ENCODE data around the gene PCBP4.

PCBP4 gene

GRCh38 chr3:51960386-51960785 is 6.9 kb downstream of the PCBP4 start:
- Histone ChIP-seq H3K27me3 (ENCODE audit: insufficient read depth, low read length) (peaks cover 27% of the 10 kb centered on the region), H3K9me3 (ENCODE audit: insufficient read depth, low read depth, low read length) (no peaks in the 10 kb centered on the region), H3K36me3 (ENCODE audit: insufficient read depth, low read length) (no peaks in the 10 kb centered on the region), H3K9ac (ENCODE audit: low read depth, low read length) (no peak overlapping the region), H3K4me1 (ENCODE audit: insufficient read depth, low read length) (peaks cover 6% of the 10 kb centered on the region; the same call in 1 of the 2 replicates), H3K4me3 (ENCODE audit: low read length) (no peak overlapping the region), H3K27ac (ENCODE audit: low read depth, low read length) (no peak overlapping the region)
- WGBS: 94% methylated on average over 10 of the region's 10 CpGs

GRCh38 chr3:51959651-51960050 is 7.6 kb downstream of the PCBP4 start:
- Histone ChIP-seq H3K9ac (ENCODE audit: low read depth, low read length) (no peak overlapping the region), H3K36me3 (ENCODE audit: insufficient read depth, low read length) (no peaks in the 10 kb centered on the region), H3K4me3 (ENCODE audit: low read length) (no peak overlapping the region), H3K27me3 (ENCODE audit: insufficient read depth, low read length) (peaks cover 30% of the 10 kb centered on the region), H3K27ac (ENCODE audit: low read depth, low read length) (no peak overlapping the region), H3K4me1 (ENCODE audit: insufficient read depth, low read length) (peaks cover 5% of the 10 kb centered on the region; the same call in 1 of the 2 replicates), H3K9me3 (ENCODE audit: insufficient read depth, low read depth, low read length) (no peaks in the 10 kb centered on the region)
- 96% methylated on average over 7 of the region's 7 CpGs for WGBS

GRCh38 chr3:51958603-51959521 is 8.4 kb downstream of the PCBP4 start:
- Histone ChIP-seq H3K36me3 (ENCODE audit: insufficient read depth, low read length) (no peaks in the 10 kb centered on the region), H3K9ac (ENCODE audit: low read depth, low read length) (no peak overlapping the region), H3K9me3 (ENCODE audit: insufficient read depth, low read depth, low read length) (no peaks in the 10 kb centered on the region), H3K27me3 (ENCODE audit: insufficient read depth, low read length) (peaks cover 35% of the 10 kb centered on the region), H3K27ac (ENCODE audit: low read depth, low read length) (no peak overlapping the region), H3K4me1 (ENCODE audit: insufficient read depth, low read length) (no peaks in the 10 kb centered on the region), H3K4me3 (ENCODE audit: low read length) (no peak overlapping the region)
- 94% methylated on average over 18 of the region's 20 CpGs for WGBS

GRCh38 chr3:51957520-51958205 is 9.6 kb downstream of the PCBP4 start:
- Histone ChIP-seq H3K4me1 (ENCODE audit: insufficient read depth, low read length) (no peaks in the 10 kb centered on the region), H3K9me3 (ENCODE audit: insufficient read depth, low read depth, low read length) (no peaks in the 10 kb centered on the region), H3K4me3 (ENCODE audit: low read length) (no peak overlapping the region), H3K27ac (ENCODE audit: low read depth, low read length) (no peak overlapping the region), H3K9ac (ENCODE audit: low read depth, low read length) (no peak overlapping the region), H3K36me3 (ENCODE audit: insufficient read depth, low read length) (no peaks in the 10 kb centered on the region), H3K27me3 (ENCODE audit: insufficient read depth, low read length) (peaks cover 44% of the 10 kb centered on the region)
- WGBS: 88% methylated on average over 15 of the region's 15 CpGs

- peak overlapping the region; percentile 55 for H3K4me3 ChIP-seq (ENCODE audit: low read length)
- H3K27me3 ChIP-seq (ENCODE audit: insufficient read depth, low read length): peaks cover 55% of the 10 kb centered on the region
- 3% methylated on average over 97 of the region's 97 CpGs for WGBS
Observed at GRCh38 chr3:51955893-51956770, 11.1 kb downstream of the PCBP4 start.

GRCh38 chr3:51955175-51955892 is 11.9 kb downstream of the PCBP4 start, which contains the start of gene GPR62:
Gene GPR62 (plus strand): TSS chr3:51955381. CDS start chr3:51955653, 272 bp downstream.
- H3K9me3 ChIP-seq (ENCODE audit: insufficient read depth, low read depth, low read length): no peaks in the 10 kb centered on the region
- H3K4me1 ChIP-seq (ENCODE audit: insufficient read depth, low read length): no peaks in the 10 kb centered on the region
- peaks cover 63% of the 10 kb centered on the region for H3K27me3 ChIP-seq (ENCODE audit: insufficient read depth, low read length)
- WGBS: 19% methylated on average over 33 of the region's 33 CpGs
- no peak within 1 kb of the TSS for H3K27ac ChIP-seq (ENCODE audit: low read depth, low read length)
- H3K9ac ChIP-seq (ENCODE audit: low read depth, low read length): peak within 1 kb of the TSS; percentile 51; the same call in 1 of the 2 replicates
- H3K36me3 ChIP-seq (ENCODE audit: insufficient read depth, low read length): no peaks in the 10 kb centered on the region
- H3K4me3 ChIP-seq (ENCODE audit: low read length): peak within 1 kb of the TSS; percentile 55

More at GRCh38 chr3:51955893-51956770, 11.1 kb downstream of the PCBP4 start:
- Histone ChIP-seq H3K9me3 (ENCODE audit: insufficient read depth, low read depth, low read length) (no peaks in the 10 kb centered on the region), H3K36me3 (ENCODE audit: insufficient read depth, low read length) (no peaks in the 10 kb centered on the region), H3K9ac (ENCODE audit: low read depth, low read length) (peak overlapping the region; percentile 51; the same call in 1 of the 2 replicates), H3K27ac (ENCODE audit: low read depth, low read length) (no peak overlapping the region), H3K4me1 (ENCODE audit: insufficient read depth, low read length) (no peaks in the 10 kb centered on the region)

- 91% methylated on average over 1 of the region's 1 CpG for WGBS
- no peak overlapping the region for H3K27ac ChIP-seq (ENCODE audit: low read depth, low read length)
- no peaks in the 10 kb centered on the region for H3K4me1 ChIP-seq (ENCODE audit: insufficient read depth, low read length)
- H3K4me3 ChIP-seq (ENCODE audit: low read length): no peak overlapping the region
- peaks cover 69% of the 10 kb centered on the region for H3K27me3 ChIP-seq (ENCODE audit: insufficient read depth, low read length)
- no peak overlapping the region for H3K9ac ChIP-seq (ENCODE audit: low read depth, low read length)
- H3K36me3 ChIP-seq (ENCODE audit: insufficient read depth, low read length): no peaks in the 10 kb centered on the region
- no peaks in the 10 kb centered on the region for H3K9me3 ChIP-seq (ENCODE audit: insufficient read depth, low read depth, low read length)
Observed at GRCh38 chr3:51954713-51955112, 12.5 kb downstream of the PCBP4 start.

- Histone ChIP-seq H3K4me3 (ENCODE audit: low read length) (no peak overlapping the region), H3K4me1 (ENCODE audit: insufficient read depth, low read length) (no peaks in the 10 kb centered on the region), H3K9ac (ENCODE audit: low read depth, low read length) (no peak overlapping the region), H3K9me3 (ENCODE audit: insufficient read depth, low read depth, low read length) (no peaks in the 10 kb centered on the region), H3K36me3 (ENCODE audit: insufficient read depth, low read length) (no peaks in the 10 kb centered on the region), H3K27me3 (ENCODE audit: insufficient read depth, low read length) (peaks cover 70% of the 10 kb centered on the region), H3K27ac (ENCODE audit: low read depth, low read length) (no peak overlapping the region)
- 87% methylated on average over 6 of the region's 6 CpGs for WGBS
Observed at GRCh38 chr3:51954105-51954504, 13.1 kb downstream of the PCBP4 start.

GRCh38 chr3:51953445-51953844 is 13.8 kb downstream of the PCBP4 start:
- WGBS: 87% methylated on average over 3 of the region's 3 CpGs

GRCh38 chr3:51950899-51951298 is 16.4 kb downstream of the PCBP4 start:
- H3K9me3 ChIP-seq (ENCODE audit: insufficient read depth, low read depth, low read length): no peaks in the 10 kb centered on the region
- H3K4me1 ChIP-seq (ENCODE audit: insufficient read depth, low read length): no peaks in the 10 kb centered on the region
- H3K9ac ChIP-seq (ENCODE audit: low read depth, low read length): no peak overlapping the region
- no peaks in the 10 kb centered on the region for H3K36me3 ChIP-seq (ENCODE audit: insufficient read depth, low read length)
- peaks cover 55% of the 10 kb centered on the region for H3K27me3 ChIP-seq (ENCODE audit: insufficient read depth, low read length)
- 94% methylated on average over 2 of the region's 2 CpGs for WGBS
- H3K4me3 ChIP-seq (ENCODE audit: low read length): no peak overlapping the region
- no peak overlapping the region for H3K27ac ChIP-seq (ENCODE audit: low read depth, low read length)

More at GRCh38 chr3:51953445-51953844, 13.8 kb downstream of the PCBP4 start:
- peaks cover 70% of the 10 kb centered on the region for H3K27me3 ChIP-seq (ENCODE audit: insufficient read depth, low read length)
- H3K9ac ChIP-seq (ENCODE audit: low read depth, low read length): no peak overlapping the region
- no peaks in the 10 kb centered on the region for H3K4me1 ChIP-seq (ENCODE audit: insufficient read depth, low read length)
- no peaks in the 10 kb centered on the region for H3K9me3 ChIP-seq (ENCODE audit: insufficient read depth, low read depth, low read length)
- no peak overlapping the region for H3K4me3 ChIP-seq (ENCODE audit: low read length)
- H3K27ac ChIP-seq (ENCODE audit: low read depth, low read length): no peak overlapping the region
- H3K36me3 ChIP-seq (ENCODE audit: insufficient read depth, low read length): no peaks in the 10 kb centered on the region
